SH-SY5Y (cell line): ENCODE data around the gene RSU1.

Experiments
- GATA2 ChIP-seq: IDR thresholded peaks from 2 replicates; pipeline ENCODE4 v1.6.1; 2011; ENCODE audit warnings: mild to moderate bottlenecking, low read depth, low read length
- GATA3 ChIP-seq: IDR thresholded peaks from 2 replicates; pipeline ENCODE4 v1.6.1; 2011; ENCODE audit warnings: low read depth, mild to moderate bottlenecking, low read length, moderate library complexity

Gene RSU1

DNA sequence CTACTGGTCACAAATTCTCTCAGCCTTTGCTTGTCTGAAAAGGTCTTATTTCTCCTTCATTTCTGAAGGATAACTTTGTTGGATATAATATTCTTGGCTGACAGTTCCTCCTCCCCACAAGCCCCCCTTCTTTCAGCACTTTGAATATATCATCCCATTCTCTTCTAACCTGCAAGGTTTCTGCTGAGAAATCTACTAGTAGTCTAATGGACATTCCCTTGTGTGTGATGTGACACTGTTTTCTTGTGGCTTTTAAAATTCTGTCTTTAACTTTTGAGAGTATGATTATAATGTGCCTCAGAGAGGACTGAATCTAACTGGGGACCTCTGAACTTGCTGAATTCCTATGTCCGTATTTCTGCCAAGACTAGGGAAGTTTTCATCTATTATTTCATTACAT, 104.3 kb downstream of the RSU1 start:
- TF ChIP-seq GATA2 (no peak), GATA3 (no peak)

DNA sequence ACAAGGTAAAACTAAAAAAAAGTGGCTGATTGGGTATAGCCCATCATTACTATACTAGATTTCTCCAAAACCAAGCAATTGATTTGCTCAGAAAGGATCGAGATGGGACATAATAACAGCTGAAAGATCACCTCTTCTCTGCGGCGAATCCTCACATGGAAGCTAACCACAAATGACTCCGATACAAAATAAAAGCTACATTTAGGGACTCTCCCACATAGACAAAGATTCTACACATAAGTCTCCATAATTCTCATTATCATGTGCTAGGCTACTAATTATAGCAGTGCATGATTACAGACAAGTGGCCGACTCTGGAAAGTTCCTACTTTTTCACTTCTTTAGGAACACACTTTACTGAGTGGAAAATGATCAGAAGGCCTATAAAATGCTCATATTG, 116.9 kb downstream of the RSU1 start:
- TF ChIP-seq GATA2: no peak
- TF ChIP-seq GATA3: no peak

- TF ChIP-seq GATA2 (no peak), GATA3 (no peak)
Measured at GRCh38 chr10:16699435-16700057, 117.7 kb downstream of the RSU1 start.

- no peak for TF ChIP-seq GATA3
- no peak for TF ChIP-seq GATA2
Measured at GRCh38 chr10:16698461-16698860, 118.8 kb downstream of the RSU1 start.

- no peak for TF ChIP-seq GATA3
- TF ChIP-seq GATA2: no peak
Measured at GRCh38 chr10:16690417-16690816, 126.8 kb downstream of the RSU1 start.

DNA sequence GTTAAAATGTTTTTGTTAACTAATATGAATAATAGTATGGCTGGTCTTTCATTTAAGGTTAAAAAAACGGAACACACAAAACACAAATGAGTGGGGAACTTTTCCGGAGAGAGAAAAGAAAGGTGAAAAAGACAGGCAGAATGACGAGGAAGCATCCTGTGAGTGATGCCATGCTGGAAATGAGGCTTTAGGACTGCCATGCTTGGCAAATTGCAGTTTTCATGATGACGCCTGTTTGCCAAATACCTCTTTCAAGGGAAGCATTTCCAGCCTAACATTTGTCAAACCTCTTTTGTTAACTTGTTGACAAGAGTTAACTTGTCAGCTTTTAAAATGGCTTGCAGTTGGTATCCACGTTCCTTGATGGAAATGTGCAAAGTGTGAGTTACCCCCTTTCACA, 127.5 kb downstream of the RSU1 start:
- TF ChIP-seq GATA3 (no peak), GATA2 (no peak)

DNA sequence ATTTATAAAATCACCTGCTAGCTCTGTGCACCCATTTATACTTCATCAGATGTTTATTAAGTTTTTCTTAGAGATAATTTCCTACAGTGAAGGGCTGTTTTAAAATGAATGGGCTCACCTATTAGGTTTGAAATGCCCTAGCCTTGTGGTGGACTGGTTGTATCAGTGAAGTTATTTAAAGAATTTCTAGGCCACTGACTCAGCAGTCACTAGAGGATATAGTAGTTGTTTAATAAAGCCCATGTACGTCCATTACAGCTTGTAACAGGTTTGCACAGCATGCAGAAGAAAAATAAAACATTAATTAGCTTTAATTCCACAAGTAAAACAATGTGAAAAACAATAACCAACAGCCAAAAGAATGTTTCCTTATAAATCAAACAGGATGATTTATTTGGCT, 128.0 kb downstream of the RSU1 start:
- no peak for TF ChIP-seq GATA3
- TF ChIP-seq GATA2: no peak

DNA sequence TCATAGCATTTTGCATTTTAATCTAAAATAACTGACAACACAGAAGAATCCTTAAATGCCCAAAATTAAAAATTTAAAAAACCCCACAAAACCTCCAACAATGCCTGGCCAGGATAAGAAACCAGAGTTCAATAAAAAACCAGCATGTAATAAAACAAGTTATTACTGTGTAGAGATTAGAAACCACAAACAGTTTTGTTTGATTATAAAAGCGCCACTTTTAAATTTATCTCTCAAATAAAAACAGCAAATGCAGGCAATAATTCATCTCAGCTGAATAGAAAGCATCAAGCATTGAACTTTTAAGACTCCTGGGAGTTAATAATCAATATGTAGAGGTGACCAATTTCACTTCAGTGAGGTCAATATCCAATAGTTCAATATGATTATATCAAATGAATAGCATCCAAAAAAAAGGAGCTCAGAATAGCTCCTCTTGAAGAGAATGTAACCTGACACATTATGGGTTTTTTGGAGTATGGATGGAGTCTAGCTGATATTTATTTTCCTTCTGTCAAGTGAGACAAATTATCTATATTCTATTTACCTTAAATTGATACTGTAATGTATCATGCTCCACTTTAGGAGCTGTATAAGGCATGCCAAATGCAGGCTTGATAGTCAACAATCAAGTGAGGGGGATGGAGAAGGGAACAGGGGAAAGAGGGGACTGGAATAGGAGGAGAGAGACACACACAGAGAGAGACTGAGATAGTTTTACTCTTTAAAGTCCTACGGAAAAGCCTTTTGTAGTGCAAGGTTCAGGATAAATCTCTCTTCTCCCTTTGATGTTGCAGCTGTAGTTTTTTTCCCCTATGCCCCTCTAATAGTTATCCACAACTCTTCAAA, 130.9 kb downstream of the RSU1 start:
- TF ChIP-seq GATA2 (no peak), GATA3 (no peak)

DNA sequence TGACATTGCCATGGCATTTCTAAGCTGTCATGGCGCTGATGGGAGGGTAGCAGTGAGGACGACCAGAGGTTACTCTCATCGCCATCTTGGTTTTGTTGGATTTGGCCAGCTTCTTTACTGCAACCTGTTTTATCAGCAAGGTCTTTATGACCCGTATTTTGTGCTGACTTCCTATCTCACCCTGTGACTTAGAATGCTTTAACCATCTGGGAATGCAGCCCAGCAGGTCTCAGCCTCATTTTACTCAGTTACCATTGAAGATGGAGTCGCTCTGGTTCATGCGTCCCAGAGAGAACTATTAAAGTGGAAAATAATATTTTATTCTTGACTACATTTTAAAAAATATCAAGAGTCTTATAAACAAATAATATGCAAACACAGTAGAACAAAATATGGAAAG, 131.7 kb downstream of the RSU1 start:
- TF ChIP-seq GATA3 (no peak), GATA2 (no peak)

GRCh38 chr10:16681521-16681920, 135.7 kb downstream of the RSU1 start:
- no peak for TF ChIP-seq GATA2
- TF ChIP-seq GATA3: no peak

DNA sequence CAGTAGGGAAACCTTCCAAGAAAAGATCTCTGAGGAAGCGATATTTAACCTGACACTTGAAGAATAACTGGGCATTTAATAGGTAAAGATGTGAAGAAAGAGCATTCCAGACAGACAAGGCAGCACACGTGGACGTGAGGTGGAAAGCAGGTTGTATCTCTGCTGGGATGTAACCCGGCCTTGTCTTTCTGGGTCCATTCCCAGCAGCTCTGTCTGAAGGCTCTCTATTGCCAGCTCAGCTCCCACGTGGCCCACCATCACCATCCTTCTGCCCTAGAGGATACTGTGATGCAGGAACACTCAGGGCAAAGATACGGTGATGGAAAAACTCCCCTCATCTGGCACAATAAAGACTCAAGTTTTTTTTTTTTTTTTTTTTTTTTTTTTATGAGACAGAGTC, 137.7 kb downstream of the RSU1 start:
- TF ChIP-seq GATA2: no peak
- no peak for TF ChIP-seq GATA3

DNA sequence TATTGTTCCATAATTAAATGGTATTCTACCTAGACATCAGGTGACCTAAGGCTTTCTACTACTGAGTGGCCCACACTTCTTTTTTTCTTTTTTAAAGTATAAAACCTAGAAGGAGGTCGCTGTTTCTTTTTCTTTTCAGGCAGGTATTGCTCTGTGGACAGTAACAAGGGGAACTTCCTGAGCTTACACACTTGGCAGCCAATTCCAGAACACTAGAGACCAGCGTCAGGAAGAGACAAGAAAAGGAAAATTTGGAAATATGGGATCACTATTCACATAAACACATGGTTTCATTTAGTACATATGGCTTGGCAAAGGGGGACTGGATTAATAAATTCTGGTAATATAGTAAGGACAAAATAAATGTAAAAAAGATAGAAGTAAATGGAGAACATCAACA, 141.9 kb downstream of the RSU1 start:
- no peak for TF ChIP-seq GATA3
- TF ChIP-seq GATA2: no peak

DNA sequence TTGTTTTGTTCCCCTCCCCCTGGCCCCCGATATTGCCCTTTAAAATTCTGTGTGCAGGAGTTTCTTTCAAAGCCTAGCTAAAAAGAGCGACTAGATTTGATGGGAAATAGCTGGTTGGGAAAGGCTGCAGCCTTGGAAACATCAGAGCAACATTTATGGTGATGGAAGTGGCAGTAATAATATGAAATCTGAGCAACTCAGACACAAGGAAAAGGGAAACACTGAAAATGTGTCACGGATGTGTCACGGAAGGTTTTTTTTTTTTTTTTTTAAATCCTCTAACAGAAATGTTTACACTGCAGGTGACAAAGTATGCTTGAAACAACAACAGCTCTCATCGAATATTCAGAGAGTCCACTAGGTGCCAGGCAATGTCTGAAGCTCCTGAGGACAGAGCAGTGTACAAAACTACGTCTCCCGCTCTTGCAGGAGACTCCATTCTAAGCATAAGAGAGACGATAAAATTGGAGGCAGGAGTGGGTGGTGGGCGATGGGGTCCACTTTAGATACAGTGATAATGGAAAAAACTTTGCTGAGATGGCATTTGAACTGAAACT, 143.0 kb downstream of the RSU1 start:
- TF ChIP-seq GATA2 (no peak), GATA3 (no peak)

DNA sequence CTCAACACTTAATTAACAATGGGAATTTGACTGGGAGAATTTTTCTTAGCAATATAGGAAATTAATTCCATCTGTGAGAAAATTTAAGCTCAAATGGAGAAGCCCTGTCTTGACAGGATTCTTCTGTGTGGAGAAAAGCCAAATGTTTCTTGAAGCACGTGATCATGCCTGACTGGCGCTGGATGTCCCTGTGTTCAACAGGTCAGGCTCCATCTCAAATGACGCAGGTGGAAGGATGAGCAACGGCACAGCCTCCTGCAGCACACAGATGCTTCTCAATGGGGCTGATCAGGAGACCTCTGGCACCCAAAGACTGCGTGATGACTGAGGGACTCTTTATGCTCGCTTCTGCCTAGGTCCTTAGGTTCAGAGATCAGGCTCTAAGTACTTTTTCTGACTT, 143.8 kb downstream of the RSU1 start:
- TF ChIP-seq GATA2 (no peak), GATA3 (no peak)

- no peak for TF ChIP-seq GATA3
- TF ChIP-seq GATA2: no peak
Measured at GRCh38 chr10:16663444-16663843, 153.8 kb downstream of the RSU1 start.

DNA sequence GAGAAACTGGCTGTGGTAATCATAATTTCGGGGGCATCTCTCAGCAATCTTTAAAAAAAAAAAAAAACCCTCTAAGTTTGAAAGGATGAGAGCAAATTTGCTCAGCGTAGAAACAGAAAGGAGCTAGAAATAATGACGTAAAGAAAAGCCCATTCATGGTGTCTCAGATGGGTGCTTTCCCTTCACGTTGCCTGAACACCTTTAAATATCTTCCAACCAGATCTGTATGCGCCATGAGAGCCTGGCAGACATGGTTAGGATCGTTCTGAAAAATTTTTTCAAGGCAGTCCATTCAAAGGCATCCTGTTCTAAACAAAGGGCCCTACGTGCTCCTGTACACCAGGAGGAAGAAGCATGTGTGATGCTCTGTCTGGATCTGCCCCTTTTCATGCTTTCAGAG, 154.3 kb downstream of the RSU1 start:
- TF ChIP-seq GATA3 (no peak), GATA2 (no peak)
